ENCODE data around the gene ASPG. TPM values are rescaled to one million over a fixed set of nuclear protein-coding genes. Genes with fewer than 3 reads are reported as not detected.

ASPG gene
- total RNA-seq, 1 donor from 2014 or later = 5.3 TPM

DNA sequence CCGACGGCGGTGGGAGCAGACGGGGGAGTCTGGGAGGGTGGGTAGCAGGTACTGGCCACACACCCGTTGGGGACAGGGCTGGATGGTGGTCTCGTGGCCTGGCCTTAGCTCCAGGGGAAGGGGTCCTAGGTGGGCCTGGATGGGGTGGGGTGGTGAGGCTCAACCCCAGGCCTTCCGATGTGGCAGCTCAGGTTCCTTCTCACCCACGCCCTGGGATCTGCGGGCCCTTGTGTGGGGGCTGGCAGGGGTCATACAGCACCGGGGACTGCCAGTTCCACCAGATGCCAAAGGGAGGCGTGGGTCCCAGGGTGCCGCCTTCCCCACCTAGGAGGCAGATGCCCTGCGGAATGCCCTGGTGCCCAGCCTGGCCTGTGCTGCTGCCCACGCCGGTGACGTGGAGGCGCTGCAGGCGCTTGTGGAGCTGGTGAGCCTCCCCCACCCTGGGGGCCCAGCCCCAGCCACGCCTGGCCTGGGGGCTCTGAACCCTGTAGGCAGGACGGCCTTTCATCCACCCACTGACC lies 21.0 kb downstream of the ASPG start:
- TF ChIP-seq, protein P1, sequence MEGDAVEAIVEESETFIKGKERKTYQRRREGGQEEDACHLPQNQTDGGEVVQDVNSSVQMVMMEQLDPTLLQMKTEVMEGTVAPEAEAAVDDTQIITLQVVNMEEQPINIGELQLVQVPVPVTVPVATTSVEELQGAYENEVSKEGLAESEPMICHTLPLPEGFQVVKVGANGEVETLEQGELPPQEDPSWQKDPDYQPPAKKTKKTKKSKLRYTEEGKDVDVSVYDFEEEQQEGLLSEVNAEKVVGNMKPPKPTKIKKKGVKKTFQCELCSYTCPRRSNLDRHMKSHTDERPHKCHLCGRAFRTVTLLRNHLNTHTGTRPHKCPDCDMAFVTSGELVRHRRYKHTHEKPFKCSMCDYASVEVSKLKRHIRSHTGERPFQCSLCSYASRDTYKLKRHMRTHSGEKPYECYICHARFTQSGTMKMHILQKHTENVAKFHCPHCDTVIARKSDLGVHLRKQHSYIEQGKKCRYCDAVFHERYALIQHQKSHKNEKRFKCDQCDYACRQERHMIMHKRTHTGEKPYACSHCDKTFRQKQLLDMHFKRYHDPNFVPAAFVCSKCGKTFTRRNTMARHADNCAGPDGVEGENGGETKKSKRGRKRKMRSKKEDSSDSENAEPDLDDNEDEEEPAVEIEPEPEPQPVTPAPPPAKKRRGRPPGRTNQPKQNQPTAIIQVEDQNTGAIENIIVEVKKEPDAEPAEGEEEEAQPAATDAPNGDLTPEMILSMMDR (IDR thresholded peaks at IDR 0.05) = no peak
- ATAC-seq (no peak), DNase-seq (peak; percentile 62)
- Histone ChIP-seq H3K4me3 (no peak overlapping the region), H3K27me3 (no peaks in the 10 kb centered on the region), H3K4me1 (peaks cover 5% of the 10 kb centered on the region), H3K36me3 (no peaks in the 10 kb centered on the region), H3K9me3 (no peaks in the 10 kb centered on the region), H3K27ac (no peak overlapping the region)
- intact Hi-C loops (cut with DNase I) = no loop called here

GRCh38 chr14:104107101-104107581 lies 21.6 kb downstream of the ASPG start:
- Histone ChIP-seq H3K27ac (no peak overlapping the region), H3K27me3 (no peaks in the 10 kb centered on the region), H3K4me3 (no peak overlapping the region), H3K36me3 (no peaks in the 10 kb centered on the region), H3K9me3 (no peaks in the 10 kb centered on the region), H3K4me1 (peaks cover 5% of the 10 kb centered on the region)
- TF ChIP-seq, protein P1 (IDR thresholded peaks at IDR 0.05) = no peak
- intact Hi-C loops (cut with DNase I) = no loop called here
- ATAC-seq = no peak
- peak; percentile 57 for DNase-seq

- no peaks in the 10 kb centered on the region for H3K36me3 ChIP-seq
- no peak overlapping the region for H3K27ac ChIP-seq
- intact Hi-C loops (cut with DNase I) = no loop called here
- ATAC-seq (peak; percentile 6), DNase-seq (peak; percentile 68)
- H3K27me3 ChIP-seq = no peaks in the 10 kb centered on the region
- H3K4me3 ChIP-seq = no peak overlapping the region
- no peaks in the 10 kb centered on the region for H3K9me3 ChIP-seq
- H3K4me1 ChIP-seq = peaks cover 5% of the 10 kb centered on the region
- TF ChIP-seq, protein P1 (IDR thresholded peaks at IDR 0.05) = no peak
Measured at GRCh38 chr14:104107611-104108569, 22.4 kb downstream of the ASPG start.

- TF ChIP-seq, protein P1 (IDR thresholded peaks at IDR 0.05) = no peak
- Histone ChIP-seq H3K9me3 (no peaks in the 10 kb centered on the region), H3K4me3 (no peak overlapping the region), H3K36me3 (no peaks in the 10 kb centered on the region), H3K27me3 (no peaks in the 10 kb centered on the region), H3K27ac (no peak overlapping the region), H3K4me1 (peaks cover 2% of the 10 kb centered on the region)
- ATAC-seq = no peak
- intact Hi-C loops (cut with DNase I) = no loop called here
- peak; percentile 68 for DNase-seq
Measured at GRCh38 chr14:104108570-104109541, 23.4 kb downstream of the ASPG start.

GRCh38 chr14:104109731-104110361 lies 24.3 kb downstream of the ASPG start:
- H3K4me1 ChIP-seq = no peaks in the 10 kb centered on the region

More at GRCh38 chr14:104109731-104110361, 24.3 kb downstream of the ASPG start:
- Histone ChIP-seq H3K27me3 (no peaks in the 10 kb centered on the region), H3K27ac (no peak overlapping the region), H3K9me3 (no peaks in the 10 kb centered on the region), H3K36me3 (no peaks in the 10 kb centered on the region), H3K4me3 (no peak overlapping the region)
- TF ChIP-seq, protein P1 (IDR thresholded peaks at IDR 0.05) = no peak
- intact Hi-C loops (cut with DNase I) = no loop called here
- DNase-seq = peak; percentile 61
- no peak for ATAC-seq
